ENCODE data around the gene KBTBD3.

KBTBD3 gene

DNA sequence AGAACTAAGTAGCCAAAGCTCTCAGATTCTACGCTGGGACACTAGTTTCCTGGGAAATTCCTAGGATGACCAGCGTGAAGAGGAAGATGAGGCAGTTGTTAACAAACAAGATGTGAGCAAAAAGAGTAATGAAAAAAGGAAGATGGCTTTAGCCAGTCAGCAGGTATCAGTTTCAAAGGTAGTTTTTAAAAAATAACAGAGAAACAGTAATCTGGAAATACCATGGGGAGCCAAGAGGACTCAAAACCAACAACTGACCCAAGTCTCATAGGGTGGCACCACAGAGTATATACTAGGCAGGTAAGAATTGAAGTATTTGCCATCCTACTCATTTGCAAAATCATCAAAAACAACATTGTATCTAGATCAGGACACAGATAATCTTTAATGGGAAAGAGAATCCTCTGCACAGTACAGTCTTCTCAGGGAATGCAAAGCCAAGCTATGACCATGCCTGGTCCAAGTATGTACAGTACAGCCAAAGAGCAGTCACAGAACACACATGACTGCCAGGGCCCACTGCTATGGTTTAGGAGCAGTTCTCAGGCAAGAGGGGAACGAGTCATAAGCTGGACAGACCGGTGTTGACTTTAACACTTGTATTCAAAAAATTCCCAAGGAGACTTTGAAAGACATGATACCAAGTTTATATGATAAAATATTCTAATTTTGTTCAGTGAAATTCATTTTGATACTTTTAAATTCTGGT lies 75.7 kb downstream of the KBTBD3 start:
- no peak for DNase-seq (ENCODE audit: low read depth in 2 of 2)
